Hematopoietic multipotent progenitor cell treated with erythropoietin and hydrocortisone succinate and interleukin-3 and kit ligand, for 17 days (in vitro differentiated cells): ENCODE results near the gene SPATA31C1.
A peak's percentile ranks its signal among the peaks of the same experiment; 100 is the strongest.
"Not testable (repeated sequence)": the region's sequence is repeated elsewhere in the genome, so short reads cannot be mapped to it uniquely, and the experiment has no call there.

ENCODE experiments used
- DNase-seq: peaks from one replicate; pipeline ENCODE4 v3.0.0-alpha.2; 2015; ENCODE audit warnings: low spot score

SPATA31C1 gene

GRCh38 chr9:87938336-87938735, 20.6 kb downstream of the SPATA31C1 start:
- DNase-seq: not testable (repeated sequence)

GRCh38 chr9:87939096-87939495, 21.3 kb downstream of the SPATA31C1 start:
- DNase-seq: not testable (repeated sequence)

- no peak for DNase-seq
Observed at GRCh38 chr9:87944096-87944495, 26.3 kb downstream of the SPATA31C1 start.

- DNase-seq: no peak
Observed at GRCh38 chr9:87944682-87945081, 26.9 kb downstream of the SPATA31C1 start.

- DNase-seq: no peak
Observed at GRCh38 chr9:87950296-87950695, 32.5 kb downstream of the SPATA31C1 start.

GRCh38 chr9:87950765-87951488, 33.2 kb downstream of the SPATA31C1 start:
- peak; percentile 46 for DNase-seq

- DNase-seq: no peak
Observed at GRCh38 chr9:87954230-87954629, 36.5 kb downstream of the SPATA31C1 start.

GRCh38 chr9:87957839-87958238, 40.1 kb downstream of the SPATA31C1 start:
- no peak for DNase-seq

GRCh38 chr9:87958591-87958990, 40.8 kb downstream of the SPATA31C1 start:
- no peak for DNase-seq

- DNase-seq: no peak
Observed at GRCh38 chr9:87959916-87960581, 42.3 kb downstream of the SPATA31C1 start.

- no peak for DNase-seq
Observed at GRCh38 chr9:87963770-87964169, 46.0 kb downstream of the SPATA31C1 start.

- DNase-seq: no peak
Observed at GRCh38 chr9:87964826-87965225, 47.1 kb downstream of the SPATA31C1 start.

GRCh38 chr9:87968155-87968554, 50.4 kb downstream of the SPATA31C1 start:
- no peak for DNase-seq

- no peak for DNase-seq
Observed at GRCh38 chr9:87970602-87971001, 52.8 kb downstream of the SPATA31C1 start.

GRCh38 chr9:87973122-87973521, 55.4 kb downstream of the SPATA31C1 start:
- DNase-seq: no peak
